GM12878 (cell line): ENCODE results near the gene TSC22D1. TPM values are rescaled to one million over a fixed set of nuclear protein-coding genes. Genes with fewer than 3 reads are reported as not detected.

Experiments used
- ATAC-seq: fragments of 200-7000 bp; cut with Tn5 transposase; 3 replicates; pipeline ENCODE4 v1.9.1; 2020; ENCODE audit warnings: mild to moderate bottlenecking, moderate library complexity
- BruUV-seq: library from RNA; stranded (reverse); fragments of 400-500 nt; replicated peaks from 2 replicates; lab custom pipeline; 2021; lab: Mats Ljungman, UMichigan
- CTCF ChIA-PET: fragments of 300-600 bp; sonication (Branson Sonifier 250); formaldehyde crosslinking; extraction: SDS; loops from one replicate; lab custom pipeline; 2021; ENCODE audit warnings: inconsistent platforms; lab: Yijun Ruan, JAX
- POLR2A ChIA-PET: fragments of 350-600 bp; formaldehyde crosslinking; extraction: SDS; loops from one replicate; lab custom pipeline; 2021; ENCODE audit warnings: inconsistent platforms; lab: Charles Lee
- RAD21 ChIA-PET: fragments of 300-600 bp; sonication (Branson Sonifier 250); formaldehyde crosslinking; loops from one replicate; lab custom pipeline; 2023; ENCODE audit warnings: antibody characterized with exemption; ENCODE audit not compliant: unreplicated experiment; lab: Charles Lee
- SMC1A ChIA-PET: fragments of 300-600 bp; sonication (Branson Sonifier 250); formaldehyde crosslinking; loops from one replicate; lab custom pipeline; 2023; ENCODE audit not compliant: unreplicated experiment, uncharacterized antibody; lab: Charles Lee
- DNase-seq: peaks from one replicate; pipeline ENCODE4 v3.0.0-alpha.2; 2011; ENCODE audit warnings: low read depth, low spot score
- FAIRE-seq: peaks from 3 replicates; lab custom pipeline; 2011; peaks lifted over from hg19 to GRCh38; lab: Jason Lieb, UNC
- H2AFZ ChIP-seq: 2 replicates; pipeline ENCODE4 v1.6.0; 2011; ENCODE audit warnings: low read depth, low read length, control low read depth; ENCODE audit not compliant: control insufficient read depth
- H3K27ac ChIP-seq: 2 replicates; pipeline ENCODE4 v1.5.1; 2011; ENCODE audit warnings: control low read depth; ENCODE audit not compliant: control insufficient read depth, insufficient read depth
- H3K27me3 ChIP-seq, 2 experiments: replicated peaks in 1 of 2; 2 replicates each; pipeline versions ENCODE4 v1.6.0 to v1.6.1; 2011; ENCODE audit warnings: low read length in 1 of 2; ENCODE audit not compliant: control insufficient read depth in 2 of 2, insufficient read depth in 2 of 2
- H3K36me3 ChIP-seq, 2 experiments: 2 replicates each; pipeline ENCODE4 v1.5.1; 2011; ENCODE audit warnings: low read length in 1 of 2; ENCODE audit not compliant: control insufficient read depth in 2 of 2, insufficient read depth in 2 of 2
- H3K4me1 ChIP-seq: 2 replicates; pipeline ENCODE4 v1.6.1; 2011; ENCODE audit warnings: mild to moderate bottlenecking, low read length, moderate library complexity, mixed read lengths; ENCODE audit not compliant: control insufficient read depth, insufficient read depth
- H3K4me2 ChIP-seq: 2 replicates; pipeline ENCODE4 v1.6.0; 2011; ENCODE audit warnings: control low read depth; ENCODE audit not compliant: control insufficient read depth, insufficient read depth
- H3K4me3 ChIP-seq: fragments of 200-600 bp; sonication (generic); 2 replicates; pipeline ENCODE4 v1.5.1; 2016
- H3K79me2 ChIP-seq: 2 replicates; pipeline ENCODE4 v1.6.0; 2011; ENCODE audit warnings: low read length; ENCODE audit not compliant: control insufficient read depth, insufficient read depth
- H3K9ac ChIP-seq: 2 replicates; pipeline ENCODE4 v1.8.0; 2011; ENCODE audit warnings: low read length, control low read depth, mixed read lengths; ENCODE audit not compliant: control insufficient read depth, insufficient read depth
- H3K9me3 ChIP-seq: replicated peaks from 3 replicates; pipeline ENCODE4 v1.5.1; 2011; ENCODE audit warnings: mild to moderate bottlenecking, low read length; ENCODE audit not compliant: control insufficient read depth, insufficient read depth
- H4K20me1 ChIP-seq: 2 replicates; pipeline ENCODE4 v1.6.0; 2011; ENCODE audit not compliant: control insufficient read depth, insufficient read depth
- CUX1 ChIP-seq: IDR thresholded peaks from 2 replicates; pipeline ENCODE4 v1.6.1; 2012; ENCODE audit warnings: improper control_type of control experiment, low read depth, low read length; ENCODE audit not compliant: insufficient replicate concordance
- ESRRA ChIP-seq: IDR thresholded peaks from 2 replicates; pipeline ENCODE4 v1.6.1; 2012; ENCODE audit warnings: mild to moderate bottlenecking, low read length, improper control_type of control experiment
- HSF1 ChIP-seq: fragments of 150-350 bp; IDR thresholded peaks from 2 replicates; pipeline ENCODE4 v1.6.1; 2014; ENCODE audit warnings: mild to moderate bottlenecking, low read depth, low read length
- IRF4 ChIP-seq: IDR thresholded peaks from 2 replicates; pipeline ENCODE4 v1.6.1; 2011; ENCODE audit warnings: low read depth, low read length
- NFIC ChIP-seq: IDR thresholded peaks from 2 replicates; pipeline ENCODE4 v1.6.1; 2012; ENCODE audit warnings: low read depth, mild to moderate bottlenecking, inconsistent platforms, low read length, moderate library complexity
- PML ChIP-seq: IDR thresholded peaks from 2 replicates; pipeline ENCODE4 v1.6.1; 2012; ENCODE audit warnings: low read length, inconsistent platforms
- SIX5 ChIP-seq: IDR thresholded peaks from 2 replicates; pipeline ENCODE4 v1.6.1; 2011; ENCODE audit warnings: mild to moderate bottlenecking, low read depth, low read length, moderate library complexity; ENCODE audit not compliant: severe bottlenecking
- ZNF217 ChIP-seq: fragments of 450-650 bp; IDR thresholded peaks from 2 replicates; pipeline ENCODE4 v1.6.1; 2017; ENCODE audit warnings: antibody characterized with exemption, mild to moderate bottlenecking
- ZNF274 ChIP-seq: IDR thresholded peaks from one replicate; pipeline ENCODE4 v1.8.0; 2011; ENCODE audit not compliant: insufficient read length, insufficient read depth
- WGBS: methylation state at CpG from one replicate; pipeline ENCODE4 v1.1.6; 2016; ENCODE audit warnings: low lambda C conversion rate; ENCODE audit not compliant: insufficient replicate concordance, insufficient coverage; ENCODE audit errors: missing lambda C conversion rate; 5-methylcytosine and 5-hydroxymethylcytosine counted together
- in situ Hi-C: fragments of 300-500 bp; cut with MboI; formaldehyde crosslinking; loops from 9 replicates; pipeline ENCODE4 v1.14.3; 2018; ENCODE audit warnings: mixed read lengths
- intact Hi-C: fragments of 100-400 bp; cut with micrococcal nuclease; formaldehyde crosslinking; loops from one replicate; pipeline ENCODE4 v1.14.2; 2022; ENCODE audit not compliant: unreplicated experiment
- polyA plus RNA-seq, 11 experiments: library from polyadenylated mRNA; depleted of rRNA in 4 of 11; unstranded in 6 of 11; stranded (reverse) in 5 of 11; fragments of >200 nt; fragmentation: Nextera tagmentation in 4 of 11; fragmentation: Illumina TruSeq in 1 of 11; extraction: Ambion mirVana in 4 of 11; extraction: Trizol in 1 of 11; gene quantifications; 1 replicate in 1 of 11; 2 replicates in 10 of 11; pipeline versions ENCODE4 v1.2.1 to v1.2.3, GENCODE V29; 2011 to 2016; ENCODE audit warnings: inconsistent platforms in 2 of 11, missing spikeins in 2 of 11, low read depth in 1 of 11
- total RNA-seq, 4 experiments: library from RNA; depleted of rRNA in 3 of 4; stranded (reverse); fragments of >200 nt in 3 of 4; fragmentation: Illumina TruSeq in 1 of 4; extraction: Trizol in 1 of 4; gene quantifications; 2 replicates each; pipeline versions ENCODE4 v1.2.1 to v1.2.3, GENCODE V29; 2013 to 2021
- TF ChIP-seq, protein P1 (sequence below): fragments of 450-650 bp; IDR thresholded peaks from 2 replicates; pipeline ENCODE4 v1.6.1; 2017; ENCODE audit warnings: mild to moderate bottlenecking, moderate library complexity
- TF ChIP-seq, protein P2 (sequence below): IDR thresholded peaks from 2 replicates; pipeline ENCODE4 v1.6.1; 2011; ENCODE audit warnings: borderline replicate concordance, low read depth, mild to moderate bottlenecking, moderate library complexity, mixed read lengths, low read length; ENCODE audit not compliant: insufficient read depth; ENCODE audit errors: extremely low read length

The TSC22D1 gene
- total and polyA plus RNA-seq, 10 of the 15 experiments (the other 5 are each of a cell fraction or from before 2014, with no cell fraction given) = 0.37 to 15.7 (median 7.5) TPM

DNA sequence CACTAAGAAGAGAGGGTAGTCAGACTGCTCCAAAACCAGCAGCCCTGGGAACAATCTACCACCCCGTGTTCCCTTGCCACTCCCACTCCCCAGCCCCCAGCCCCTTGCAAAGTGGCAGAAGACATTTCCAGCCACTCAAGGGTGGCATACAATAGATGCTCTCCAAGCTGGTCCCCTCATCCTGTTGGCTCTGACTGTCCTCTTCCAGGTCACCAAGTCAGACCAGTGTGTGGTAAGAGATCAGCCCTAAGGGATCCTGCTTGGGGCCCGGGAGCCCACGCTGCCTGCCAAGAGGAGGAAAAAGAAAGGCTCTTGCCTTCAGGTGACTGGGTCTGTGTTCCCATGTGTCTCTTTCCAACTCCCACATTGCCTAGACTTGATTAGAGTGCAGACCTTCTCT is 177.5 kb downstream of the TSC22D1 start:
- no TSS peak for BruUV-seq
- Histone ChIP-seq H3K4me2 (no peak overlapping the region), H3K36me3 (no peaks in the 10 kb centered on the region), H3K9ac (no peak overlapping the region), H4K20me1 (no peaks in the 10 kb centered on the region), H2AFZ (no peak overlapping the region), H3K79me2 (no peaks in the 10 kb centered on the region), H3K4me1 (no peaks in the 10 kb centered on the region), H3K27ac (no peak overlapping the region), H3K4me3 (no peak overlapping the region), H3K27me3 (peaks cover 0 to 2% of the 10 kb centered on the region in 2 experiments; a peak in 2 of 4 replicates), H3K9me3 (no peaks in the 10 kb centered on the region)
- ChIA-PET POLR2A (no interaction called here), SMC1A (no interaction called here), CTCF (no interaction called here), RAD21 (no interaction called here)
- ATAC-seq (no peak), FAIRE-seq (no peak), DNase-seq (no peak)
- in situ Hi-C loops = no loop called here
- 0% methylated on average over 2 of the region's 3 CpGs for WGBS
- intact Hi-C loops = no loop called here
- TF ChIP-seq, protein P1, sequence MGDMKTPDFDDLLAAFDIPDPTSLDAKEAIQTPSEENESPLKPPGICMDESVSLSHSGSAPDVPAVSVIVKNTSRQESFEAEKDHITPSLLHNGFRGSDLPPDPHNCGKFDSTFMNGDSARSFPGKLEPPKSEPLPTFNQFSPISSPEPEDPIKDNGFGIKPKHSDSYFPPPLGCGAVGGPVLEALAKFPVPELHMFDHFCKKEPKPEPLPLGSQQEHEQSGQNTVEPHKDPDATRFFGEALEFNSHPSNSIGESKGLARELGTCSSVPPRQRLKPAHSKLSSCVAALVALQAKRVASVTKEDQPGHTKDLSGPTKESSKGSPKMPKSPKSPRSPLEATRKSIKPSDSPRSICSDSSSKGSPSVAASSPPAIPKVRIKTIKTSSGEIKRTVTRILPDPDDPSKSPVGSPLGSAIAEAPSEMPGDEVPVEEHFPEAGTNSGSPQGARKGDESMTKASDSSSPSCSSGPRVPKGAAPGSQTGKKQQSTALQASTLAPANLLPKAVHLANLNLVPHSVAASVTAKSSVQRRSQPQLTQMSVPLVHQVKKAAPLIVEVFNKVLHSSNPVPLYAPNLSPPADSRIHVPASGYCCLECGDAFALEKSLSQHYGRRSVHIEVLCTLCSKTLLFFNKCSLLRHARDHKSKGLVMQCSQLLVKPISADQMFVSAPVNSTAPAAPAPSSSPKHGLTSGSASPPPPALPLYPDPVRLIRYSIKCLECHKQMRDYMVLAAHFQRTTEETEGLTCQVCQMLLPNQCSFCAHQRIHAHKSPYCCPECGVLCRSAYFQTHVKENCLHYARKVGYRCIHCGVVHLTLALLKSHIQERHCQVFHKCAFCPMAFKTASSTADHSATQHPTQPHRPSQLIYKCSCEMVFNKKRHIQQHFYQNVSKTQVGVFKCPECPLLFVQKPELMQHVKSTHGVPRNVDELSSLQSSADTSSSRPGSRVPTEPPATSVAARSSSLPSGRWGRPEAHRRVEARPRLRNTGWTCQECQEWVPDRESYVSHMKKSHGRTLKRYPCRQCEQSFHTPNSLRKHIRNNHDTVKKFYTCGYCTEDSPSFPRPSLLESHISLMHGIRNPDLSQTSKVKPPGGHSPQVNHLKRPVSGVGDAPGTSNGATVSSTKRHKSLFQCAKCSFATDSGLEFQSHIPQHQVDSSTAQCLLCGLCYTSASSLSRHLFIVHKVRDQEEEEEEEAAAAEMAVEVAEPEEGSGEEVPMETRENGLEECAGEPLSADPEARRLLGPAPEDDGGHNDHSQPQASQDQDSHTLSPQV = no peak
- no peak for TF ChIP-seq ZNF274
- TF ChIP-seq ZNF217 = no peak
- no peak for TF ChIP-seq NFIC
- no peak for TF ChIP-seq CUX1
- TF ChIP-seq IRF4 = no peak
- no peak for TF ChIP-seq ESRRA
- no peak for TF ChIP-seq PML
- TF ChIP-seq, protein P2, sequence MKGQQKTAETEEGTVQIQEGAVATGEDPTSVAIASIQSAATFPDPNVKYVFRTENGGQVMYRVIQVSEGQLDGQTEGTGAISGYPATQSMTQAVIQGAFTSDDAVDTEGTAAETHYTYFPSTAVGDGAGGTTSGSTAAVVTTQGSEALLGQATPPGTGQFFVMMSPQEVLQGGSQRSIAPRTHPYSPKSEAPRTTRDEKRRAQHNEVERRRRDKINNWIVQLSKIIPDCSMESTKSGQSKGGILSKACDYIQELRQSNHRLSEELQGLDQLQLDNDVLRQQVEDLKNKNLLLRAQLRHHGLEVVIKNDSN = no peak
- no peak for TF ChIP-seq SIX5
- no peak for TF ChIP-seq HSF1
